A549 (cell line): Measurements from ENCODE around the gene SELENOV. TPM values are rescaled to one million over a fixed set of nuclear protein-coding genes. Genes with fewer than 3 reads are reported as not detected.
A peak's percentile ranks its signal among the peaks of the same experiment; 100 is the strongest.

Source experiments
- ATAC-seq, 2 experiments: fragments of 200-7000 bp in 1 of 2; fragments of >200 bp in 1 of 2; cut with Nextera tagmentation in 1 of 2; cut with Tn5 transposase in 1 of 2; 3 replicates each; pipeline versions ENCODE4 v1.8.0 to v1.9.1; 2018 to 2020; ENCODE audit warnings: mild to moderate bottlenecking in 1 of 2, moderate library complexity in 1 of 2
- CTCF ChIA-PET: fragments of 300-600 bp; sonication (Branson Sonifier 250); formaldehyde crosslinking; extraction: SDS; loops from one replicate; lab custom pipeline; 2021; ENCODE audit warnings: antibody characterized with exemption, inconsistent platforms; lab: Yijun Ruan, JAX
- POLR2A ChIA-PET: fragments of 350-600 bp; formaldehyde crosslinking; extraction: SDS; loops from one replicate; lab custom pipeline; 2021; ENCODE audit warnings: antibody characterized with exemption, inconsistent platforms; lab: Yijun Ruan, JAX
- DNase-seq, 2 experiments: peaks; one replicate each; pipeline versions ENCODE4 v3.0.0 to v3.0.0-alpha.2; 2011 to 2016; ENCODE audit warnings: low read depth in 1 of 2, low spot score in 1 of 2
- FAIRE-seq: peaks from 2 replicates; lab custom pipeline; 2011; peaks lifted over from hg19 to GRCh38; lab: Jason Lieb, UNC
- H3K27ac ChIP-seq, 2 experiments: fragments of >200 bp; sonication (Bioruptor Twin); formaldehyde crosslinking; 3 replicates each; pipeline ENCODE4 v1.5.1; 2016 to 2017
- H3K4me1 ChIP-seq: fragments of >200 bp; sonication (Bioruptor Twin); formaldehyde crosslinking; 3 replicates; pipeline ENCODE4 v1.6.1; 2016
- H3K4me2 ChIP-seq: fragments of >200 bp; sonication (Bioruptor Twin); formaldehyde crosslinking; 3 replicates; pipeline ENCODE4 v1.6.1; 2016
- H3K4me3 ChIP-seq: fragments of >200 bp; sonication (Bioruptor Twin); formaldehyde crosslinking; 3 replicates; pipeline ENCODE4 v1.5.1; 2016
- H3K9me3 ChIP-seq: fragments of >200 bp; sonication (Bioruptor Twin); formaldehyde crosslinking; 3 replicates; pipeline ENCODE4 v1.6.1; 2016
- CBX8 ChIP-seq: fragments of 200-600 bp; sonication (generic); IDR thresholded peaks from 2 replicates; pipeline ENCODE4 v1.6.1; 2016
- CEBPB ChIP-seq, 2 experiments: fragments of >200 bp in 1 of 2; sonication (Bioruptor Twin) in 1 of 2; formaldehyde crosslinking in 1 of 2; IDR thresholded peaks; 2 replicates each; pipeline ENCODE4 v1.6.1; 2012 to 2016
- CHD4 ChIP-seq: fragments of 200-600 bp; sonication (generic); IDR thresholded peaks from 2 replicates; pipeline ENCODE4 v1.6.1; 2016; ENCODE audit warnings: antibody characterized with exemption, mild to moderate bottlenecking, borderline replicate concordance
- CTCF ChIP-seq: fragments of >200 bp; sonication (Bioruptor Twin); formaldehyde crosslinking; IDR thresholded peaks from 3 replicates; pipeline ENCODE4 v1.5.1; 2016
- EP300 ChIP-seq, 2 experiments: fragments of >200 bp; sonication (Bioruptor Twin); formaldehyde crosslinking; IDR thresholded peaks; 2 replicates in 1 of 2; 3 replicates in 1 of 2; pipeline ENCODE4 v1.6.1; 2016 to 2017
- HMGXB4 ChIP-seq: fragments of 250-450 bp; sonication (Bioruptor Pico); IDR thresholded peaks from 2 replicates; pipeline ENCODE4 v1.5.0; 2021; ENCODE audit warnings: mild to moderate bottlenecking, moderate library complexity, borderline replicate concordance
- HOXA7 ChIP-seq: fragments of 250-450 bp; sonication (Bioruptor Pico); IDR thresholded peaks from 2 replicates; pipeline ENCODE4 v1.5.0; 2020; ENCODE audit warnings: mild to moderate bottlenecking, moderate library complexity
- HOXB5 ChIP-seq: fragments of 250-450 bp; sonication (Bioruptor Pico); IDR thresholded peaks from 2 replicates; pipeline ENCODE4 v1.5.0; 2020; ENCODE audit warnings: mild to moderate bottlenecking, moderate library complexity
- JUN ChIP-seq, 2 experiments: fragments of >200 bp; sonication (Bioruptor Twin); formaldehyde crosslinking; IDR thresholded peaks; 2 replicates in 1 of 2; 3 replicates in 1 of 2; pipeline ENCODE4 v1.6.1; 2016 to 2017
- KDM1A ChIP-seq: fragments of 200-600 bp; sonication (generic); IDR thresholded peaks from 2 replicates; pipeline ENCODE4 v1.6.1; 2016; ENCODE audit warnings: low read depth, mild to moderate bottlenecking
- KDM5A ChIP-seq: fragments of 200-600 bp; sonication (generic); IDR thresholded peaks from 2 replicates; pipeline ENCODE4 v1.6.1; 2016; ENCODE audit warnings: antibody characterized with exemption, mild to moderate bottlenecking
- PBX3 ChIP-seq: IDR thresholded peaks from 2 replicates; pipeline ENCODE4 v1.6.1; 2012
- PHF8 ChIP-seq: fragments of 200-600 bp; sonication (generic); IDR thresholded peaks from 2 replicates; pipeline ENCODE4 v1.6.1; 2016; ENCODE audit warnings: low read depth, mild to moderate bottlenecking, antibody characterized with exemption, moderate library complexity, borderline replicate concordance
- REST ChIP-seq: fragments of 200-600 bp; sonication (generic); IDR thresholded peaks from 2 replicates; pipeline ENCODE4 v1.6.1; 2016; ENCODE audit warnings: antibody characterized with exemption, mild to moderate bottlenecking, moderate library complexity
- RFX5 ChIP-seq: fragments of 450-650 bp; IDR thresholded peaks from 2 replicates; pipeline ENCODE4 v1.7.1; 2014; ENCODE audit warnings: antibody characterized with exemption, mild to moderate bottlenecking, moderate library complexity
- SMC3 ChIP-seq: fragments of >200 bp; sonication (Bioruptor Twin); formaldehyde crosslinking; IDR thresholded peaks from 3 replicates; pipeline ENCODE4 v1.6.1; 2018; ENCODE audit warnings: inconsistent platforms
- TFCP2L1 ChIP-seq: fragments of 250-450 bp; sonication (Bioruptor Pico); IDR thresholded peaks from 2 replicates; pipeline ENCODE4 v1.5.0; 2021; ENCODE audit warnings: mild to moderate bottlenecking
- USF2 ChIP-seq: fragments of 450-650 bp; IDR thresholded peaks from 2 replicates; pipeline ENCODE4 v1.6.1; 2014; ENCODE audit warnings: antibody characterized with exemption
- ZFP36 ChIP-seq: fragments of 450-650 bp; IDR thresholded peaks from 2 replicates; pipeline ENCODE4 v1.6.1; 2014; ENCODE audit warnings: borderline replicate concordance; ENCODE audit not compliant: partially characterized antibody
- ZSCAN20 ChIP-seq: fragments of 250-450 bp; sonication (Bioruptor Pico); IDR thresholded peaks from 2 replicates; pipeline ENCODE4 v1.8.0; 2022; ENCODE audit warnings: mild to moderate bottlenecking, moderate library complexity
- WGBS: methylation state at CpG from one replicate; pipeline ENCODE4 v1.1.6; 2017; ENCODE audit errors: missing lambda C conversion rate; 5-methylcytosine and 5-hydroxymethylcytosine counted together
- polyA plus RNA-seq, 4 experiments: library from polyadenylated mRNA; depleted of rRNA in 3 of 4; stranded (reverse); fragments of >200 nt; fragmentation: RNase III in 1 of 4; extraction: RNeasy Plus Mini Kit Qiagen cat#74134 plus additional on column Dnase treatment in 1 of 4; gene quantifications; 2 replicates in 3 of 4; 3 replicates in 1 of 4; pipeline ENCODE4 v1.2.3, GENCODE V29; 2011 to 2017

The SELENOV gene
- polyA plus RNA-seq, 2 of the 4 experiments (the other 2 are of a cell fraction): not detected

GRCh38 chr19:39481229-39481545 lies 33.8 kb upstream of the SELENOV start:
- H3K27ac ChIP-seq: peak overlapping the region; percentile 86 to 92
- TF ChIP-seq REST (no peak), CBX8 (no peak), ZSCAN20 (CRISPR knock-in tag) (no peak), JUN (IDR thresholded peaks at IDR 0.05) (no peak), HMGXB4 (no peak), RFX5 (no peak), KDM1A (no peak), HOXB5 (CRISPR knock-in tag) (no peak), CHD4 (no peak)
- ATAC-seq (peak; percentile 9 to 25; a peak in 5 of 6 replicates), DNase-seq (no peak), FAIRE-seq (no peak)
- peak overlapping the region; percentile 70 for H3K4me3 ChIP-seq
- H3K9me3 ChIP-seq: no peaks in the 10 kb centered on the region
- CTCF ChIA-PET: interaction anchor here (0.7 to 8.8 kb wide), 10 partner anchors 11 to 69 kb away, joined by 3 to 108 read pairs (median 6); partner anchors contain the start of genes DLL3, EID2B and PLEKHG2
- peaks cover 15% of the 10 kb centered on the region for H3K4me1 ChIP-seq
- H3K4me2 ChIP-seq: peak overlapping the region; percentile 85
- under 1% methylated on average over 12 of the region's 12 CpGs for WGBS
- POLR2A ChIA-PET: interaction anchor here (0.6 to 1.2 kb wide), 22 partner anchors 9 to 703 kb away, joined by 3 to 30 read pairs (median 4); partner anchors contain the start of genes EID2B, MED29, PAF1 and RPS16

- Histone ChIP-seq H3K9me3 (no peaks in the 10 kb centered on the region), H3K27ac (peak overlapping the region; percentile 86 to 92), H3K4me3 (peak overlapping the region; percentile 70), H3K4me2 (peak overlapping the region; percentile 85), H3K4me1 (peaks cover 15% of the 10 kb centered on the region)
- ATAC-seq (no peak; a peak in 2 of 6 replicates), FAIRE-seq (peak; percentile 28), DNase-seq (no peak)
- ChIA-PET POLR2A (no interaction called here), CTCF (interaction anchor here (0.7 to 8.8 kb wide), 10 partner anchors 11 to 70 kb away, joined by 3 to 108 read pairs (median 6); partner anchors contain the start of genes DLL3, EID2B and PLEKHG2)
- 83% methylated on average over 11 of the region's 11 CpGs for WGBS
- TF ChIP-seq PHF8 (no peak), USF2 (no peak), ZFP36 (no peak), EP300 (IDR thresholded peaks at IDR 0.05) (no peak)
These were observed 33.3 kb upstream of the SELENOV start for GRCh38 chr19:39481676-39482075.

GRCh38 chr19:39483141-39483540 lies 31.8 kb upstream of the SELENOV start:
- POLR2A ChIA-PET: no interaction called here
- H3K4me3 ChIP-seq: no peak overlapping the region
- H3K4me2 ChIP-seq: no peak overlapping the region
- 74% methylated on average over 6 of the region's 6 CpGs for WGBS
- no peaks in the 10 kb centered on the region for H3K9me3 ChIP-seq
- peaks cover 15% of the 10 kb centered on the region for H3K4me1 ChIP-seq
- ATAC-seq (no peak), DNase-seq (no peak), FAIRE-seq (peak; percentile 39)
- H3K27ac ChIP-seq: no peak overlapping the region
- CTCF ChIA-PET: interaction anchor here (1.6 to 8.8 kb wide), 3 partner anchors 8 to 49 kb away, joined by 4 to 108 read pairs (median 51); partner anchors contain the start of genes DLL3 and EID2B
- TF ChIP-seq CEBPB (IDR thresholded peaks at IDR 0.05): no peak
- TF ChIP-seq HOXA7 (CRISPR knock-in tag): no peak
- TF ChIP-seq PBX3: no peak
- no peak for TF ChIP-seq SMC3
- TF ChIP-seq KDM5A: no peak
- no peak for TF ChIP-seq REST
- TF ChIP-seq EP300 (IDR thresholded peaks at IDR 0.05): no peak
- no peak for TF ChIP-seq CTCF
- TF ChIP-seq TFCP2L1 (CRISPR knock-in tag): no peak
